ENCODE measurements around the gene SCARF2.
"Not testable (repeated sequence)": the region's sequence is repeated elsewhere in the genome, so short reads cannot be mapped to it uniquely, and the experiment has no call there.

Gene SCARF2, protein sequence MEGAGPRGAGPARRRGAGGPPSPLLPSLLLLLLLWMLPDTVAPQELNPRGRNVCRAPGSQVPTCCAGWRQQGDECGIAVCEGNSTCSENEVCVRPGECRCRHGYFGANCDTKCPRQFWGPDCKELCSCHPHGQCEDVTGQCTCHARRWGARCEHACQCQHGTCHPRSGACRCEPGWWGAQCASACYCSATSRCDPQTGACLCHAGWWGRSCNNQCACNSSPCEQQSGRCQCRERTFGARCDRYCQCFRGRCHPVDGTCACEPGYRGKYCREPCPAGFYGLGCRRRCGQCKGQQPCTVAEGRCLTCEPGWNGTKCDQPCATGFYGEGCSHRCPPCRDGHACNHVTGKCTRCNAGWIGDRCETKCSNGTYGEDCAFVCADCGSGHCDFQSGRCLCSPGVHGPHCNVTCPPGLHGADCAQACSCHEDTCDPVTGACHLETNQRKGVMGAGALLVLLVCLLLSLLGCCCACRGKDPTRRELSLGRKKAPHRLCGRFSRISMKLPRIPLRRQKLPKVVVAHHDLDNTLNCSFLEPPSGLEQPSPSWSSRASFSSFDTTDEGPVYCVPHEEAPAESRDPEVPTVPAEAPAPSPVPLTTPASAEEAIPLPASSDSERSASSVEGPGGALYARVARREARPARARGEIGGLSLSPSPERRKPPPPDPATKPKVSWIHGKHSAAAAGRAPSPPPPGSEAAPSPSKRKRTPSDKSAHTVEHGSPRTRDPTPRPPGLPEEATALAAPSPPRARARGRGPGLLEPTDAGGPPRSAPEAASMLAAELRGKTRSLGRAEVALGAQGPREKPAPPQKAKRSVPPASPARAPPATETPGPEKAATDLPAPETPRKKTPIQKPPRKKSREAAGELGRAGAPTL

DNA sequence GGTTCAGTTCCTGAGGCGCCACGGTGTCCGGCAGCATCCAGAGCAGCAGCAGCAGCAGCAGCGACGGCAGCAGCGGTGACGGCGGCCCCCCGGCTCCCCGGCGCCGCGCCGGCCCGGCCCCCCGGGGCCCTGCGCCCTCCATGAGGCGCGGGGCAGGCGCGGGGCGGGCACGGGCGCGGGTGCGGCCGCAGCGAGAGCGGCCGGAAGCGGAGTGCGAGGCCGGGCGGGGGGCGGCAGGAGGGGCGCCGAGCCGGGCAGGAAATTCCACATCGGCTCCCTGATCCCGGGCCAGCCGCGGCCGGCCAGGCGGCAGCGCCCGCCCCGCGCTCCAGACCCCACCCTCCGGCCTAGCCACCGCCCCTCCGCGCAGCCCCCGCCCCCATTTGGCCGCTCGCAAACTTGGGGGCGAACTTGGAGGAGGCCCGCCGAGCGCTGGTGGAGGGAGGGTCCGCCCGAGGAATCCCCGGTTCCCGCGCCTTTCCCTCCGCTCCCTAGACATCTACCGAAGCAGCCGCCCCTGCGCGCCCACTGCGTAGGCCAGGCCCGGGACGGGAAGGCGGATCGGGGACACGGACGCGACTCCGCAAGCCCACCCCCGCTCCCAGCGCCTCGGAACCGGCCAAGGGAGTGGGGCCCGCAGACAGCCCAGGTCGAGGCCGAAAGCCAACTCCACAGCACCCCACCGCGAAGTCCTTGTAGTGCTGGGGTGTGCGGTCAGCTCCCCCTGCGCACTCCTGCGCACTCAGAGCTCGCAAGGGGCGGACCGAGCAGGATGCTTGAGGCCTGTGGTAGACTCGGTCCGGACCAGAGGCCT is at the start of gene SCARF2:
Gene SCARF2 (minus strand): TSS at position 213 of the 814 bp plus-strand sequence. CDS start 71 bp downstream, at position 142.
- no peak for DNase-seq

DNA sequence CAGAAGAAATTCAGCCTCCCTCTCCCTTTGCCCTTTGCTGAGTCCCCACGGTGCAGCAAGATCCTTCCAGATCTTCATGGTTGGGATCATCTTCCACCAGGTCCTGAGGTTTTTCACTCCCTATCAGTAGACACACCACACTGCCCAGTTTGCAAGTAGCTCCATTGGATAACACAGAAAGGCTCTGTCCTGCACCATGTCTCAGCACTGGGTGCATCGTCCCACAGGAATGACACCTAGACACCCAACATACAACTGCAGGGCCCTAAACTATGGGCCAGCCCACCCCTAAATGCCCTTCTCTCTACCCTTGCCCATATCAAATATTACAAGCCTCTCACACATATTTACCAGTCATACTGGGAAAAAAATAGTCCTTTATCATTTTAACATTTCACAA is 48.6 kb upstream of the SCARF2 start:
- DNase-seq, result no peak

DNA sequence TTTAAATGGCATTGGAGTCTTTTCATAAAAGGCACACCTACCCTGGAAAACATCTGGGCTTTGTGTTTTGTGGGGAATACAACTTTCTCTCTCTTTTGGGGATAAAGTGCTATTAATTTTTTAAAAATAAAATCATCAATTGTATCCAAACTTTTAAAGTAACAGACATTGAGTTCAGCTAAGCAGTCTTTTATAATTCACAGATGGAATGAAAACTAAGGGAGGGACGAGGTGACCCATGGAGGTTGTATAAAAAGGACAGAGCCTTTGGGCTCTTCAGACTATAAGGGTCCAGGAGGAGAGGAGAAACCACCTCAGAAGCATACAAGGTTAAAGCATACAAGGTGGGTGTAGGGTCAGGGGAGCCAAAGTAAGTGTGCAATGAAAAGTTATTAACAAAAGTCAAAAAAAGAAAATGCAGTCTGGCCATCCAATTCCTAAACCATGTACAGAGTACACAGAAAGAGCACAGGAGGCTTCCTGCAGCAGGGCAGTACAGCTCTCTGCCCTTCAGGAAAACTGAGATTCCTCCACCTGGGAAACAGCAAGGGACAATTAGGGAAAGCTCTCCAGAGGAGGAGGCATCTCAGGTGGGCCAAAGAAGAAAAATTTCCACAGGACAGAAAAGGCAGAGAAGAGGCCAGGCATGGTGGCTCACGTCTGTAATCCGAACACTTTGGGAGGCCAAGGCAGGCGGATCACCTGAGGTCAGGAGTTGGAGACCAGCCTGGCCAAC is 47.5 kb upstream of the SCARF2 start:
- DNase-seq, result no peak

DNA sequence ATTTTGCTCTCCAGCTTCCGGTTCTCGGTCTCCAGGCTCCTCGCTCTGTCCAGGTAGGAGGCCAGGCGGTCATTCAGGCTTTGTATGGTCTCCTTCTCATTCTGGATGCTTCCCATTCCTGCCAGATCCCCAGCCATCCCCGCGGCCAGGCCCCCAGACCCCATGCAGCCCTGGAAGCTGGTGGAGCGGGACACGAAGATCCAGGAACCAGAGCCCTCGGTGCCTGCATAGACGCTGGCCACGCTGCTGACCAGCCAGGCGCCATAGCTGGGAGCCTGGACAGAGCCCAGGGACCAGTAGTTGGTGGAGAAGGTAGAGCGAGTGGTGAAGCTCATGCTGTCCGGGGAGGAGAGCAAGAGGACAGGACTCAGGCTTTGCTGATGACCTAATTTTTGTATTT is 46.1 kb upstream of the SCARF2 start:
- DNase-seq, result no peak

DNA sequence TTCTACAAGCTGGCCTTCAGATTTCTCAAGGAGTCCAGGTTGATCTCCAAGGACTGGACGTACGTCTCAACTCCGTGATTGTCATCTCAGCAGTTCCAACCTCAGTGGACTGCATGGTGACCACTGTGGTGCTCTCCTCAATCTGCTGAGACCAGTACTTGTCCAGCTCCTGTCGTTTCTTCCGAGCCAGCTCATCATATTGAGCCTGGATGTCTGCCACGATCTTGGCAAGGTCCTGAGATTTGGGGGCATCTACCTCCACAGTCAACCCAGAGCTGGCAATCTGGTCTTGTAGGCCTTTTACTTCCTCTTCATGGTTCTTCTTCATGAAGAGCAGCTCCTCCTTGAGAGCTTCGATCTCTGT is 45.5 kb upstream of the SCARF2 start:
- not testable (repeated sequence) for DNase-seq

DNA sequence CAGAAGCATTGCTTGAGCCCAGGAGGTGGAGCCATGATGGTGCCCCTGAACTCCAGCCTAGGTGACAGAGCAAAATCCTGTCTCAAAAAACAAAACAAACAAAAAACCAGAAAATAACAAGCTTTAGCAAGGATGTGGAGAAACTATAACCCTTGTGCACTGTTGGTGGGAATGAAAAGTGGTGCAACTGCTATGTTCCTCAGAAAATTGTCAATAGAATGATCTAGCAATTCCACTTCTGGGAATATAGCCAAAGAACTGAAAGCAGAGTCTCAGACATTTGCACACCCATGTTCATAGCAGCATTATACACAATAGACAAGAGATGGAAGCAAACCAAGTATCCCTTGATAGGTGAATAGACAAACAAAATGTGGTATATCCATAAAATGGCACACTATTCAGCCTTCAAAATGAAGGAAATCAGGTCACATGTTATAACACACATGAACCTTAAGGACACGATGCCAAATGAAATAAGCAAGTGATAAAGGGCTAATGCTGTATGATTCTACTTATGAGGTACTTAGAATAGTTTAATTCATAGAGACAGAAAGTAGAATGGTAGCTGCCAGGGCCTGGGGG is 42.1 kb upstream of the SCARF2 start:
- DNase-seq, result no peak

DNA sequence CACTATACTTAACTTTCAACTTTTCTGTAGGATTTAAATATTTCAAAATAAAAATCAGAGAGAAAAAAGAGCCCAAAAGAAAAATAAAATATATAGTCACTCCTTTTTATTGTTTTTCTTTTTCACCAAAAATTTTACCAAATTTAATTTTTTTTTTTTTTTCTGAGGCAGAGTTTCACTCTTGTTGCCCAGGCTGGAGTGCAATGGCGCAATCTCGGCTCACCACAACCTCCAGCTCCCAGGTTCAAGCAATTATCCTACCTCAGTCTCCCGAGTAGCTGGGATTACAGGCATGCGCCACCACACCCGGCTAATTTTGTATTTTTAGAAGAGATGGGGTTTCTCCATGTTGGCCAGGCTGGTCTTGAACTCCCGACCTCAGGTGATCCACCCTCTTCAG is 40.4 kb upstream of the SCARF2 start:
- not testable (repeated sequence) for DNase-seq

DNA sequence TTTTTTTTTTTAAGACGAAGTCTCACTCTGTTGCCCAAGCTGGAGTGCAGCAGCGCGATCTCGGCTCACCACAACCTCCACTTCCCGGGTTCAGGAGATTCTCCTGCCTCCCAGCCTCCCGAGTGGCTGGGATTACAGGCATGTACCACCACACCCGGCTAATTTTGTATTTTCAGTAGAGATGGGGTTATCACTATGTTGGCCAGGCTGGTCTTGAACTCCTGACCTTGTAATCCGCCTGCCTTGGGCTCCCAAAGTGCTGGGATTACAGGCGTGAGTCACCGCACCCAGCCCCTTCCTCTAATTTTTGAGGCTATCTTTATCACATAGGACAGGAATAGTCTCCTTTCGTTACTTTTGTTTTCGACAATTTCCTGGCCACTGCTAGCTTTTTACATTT is 37.9 kb upstream of the SCARF2 start:
- not testable (repeated sequence) for DNase-seq

DNA sequence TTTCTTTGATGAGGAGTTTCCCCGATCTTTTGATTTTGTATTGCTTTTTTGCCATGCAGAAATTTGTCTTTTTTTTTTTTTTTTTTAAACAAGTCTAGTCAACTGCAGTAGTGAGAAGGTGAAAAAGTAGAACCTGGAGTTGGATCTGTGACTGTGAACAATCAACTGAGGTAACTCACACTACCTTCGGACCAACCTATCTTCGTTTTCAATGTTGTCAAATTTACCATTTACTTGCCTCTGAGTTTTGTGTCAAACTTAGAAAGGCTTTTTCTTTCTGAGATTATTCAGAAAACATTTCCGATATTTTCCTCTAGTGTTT is 37.5 kb upstream of the SCARF2 start:
- no peak for DNase-seq

DNA sequence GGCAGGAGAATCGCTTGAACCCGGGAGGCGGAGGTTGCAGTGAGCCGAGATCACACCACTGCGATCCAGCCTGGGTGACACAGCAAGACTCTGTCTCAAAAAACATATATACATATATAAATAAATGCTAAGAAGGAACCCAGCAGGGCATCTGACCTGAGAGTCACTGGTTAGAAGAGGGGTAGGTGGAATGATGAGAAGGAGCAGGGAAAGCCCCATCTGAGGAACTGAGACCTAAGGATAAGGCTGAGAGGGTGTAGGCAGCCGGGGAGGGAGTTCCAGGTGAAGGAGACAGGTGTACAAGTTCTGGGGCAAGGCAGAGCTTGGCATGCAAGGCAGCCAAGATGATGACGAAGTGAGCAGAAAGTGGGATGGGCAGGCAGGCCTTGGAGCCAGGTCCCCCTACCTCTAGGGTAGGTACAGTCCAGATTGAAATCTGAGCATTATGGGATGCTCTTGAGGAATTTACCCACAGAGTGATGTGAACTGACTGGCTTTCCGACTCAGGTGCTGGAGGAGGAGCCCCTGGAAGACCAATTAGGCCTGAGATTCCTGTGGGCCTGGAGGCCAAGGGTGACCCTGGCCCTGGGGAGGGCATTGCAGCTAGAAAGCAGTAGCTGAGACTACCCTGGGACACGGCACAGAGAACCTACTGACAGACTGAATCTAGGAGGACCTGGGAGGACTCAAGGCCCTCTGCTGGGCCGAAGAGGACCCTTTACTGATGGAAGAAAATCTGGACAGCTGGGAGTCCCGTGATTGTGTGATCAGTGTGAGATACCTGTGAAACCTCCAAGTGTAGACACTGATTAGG is 35.2 kb upstream of the SCARF2 start:
- DNase-seq, result no peak

DNA sequence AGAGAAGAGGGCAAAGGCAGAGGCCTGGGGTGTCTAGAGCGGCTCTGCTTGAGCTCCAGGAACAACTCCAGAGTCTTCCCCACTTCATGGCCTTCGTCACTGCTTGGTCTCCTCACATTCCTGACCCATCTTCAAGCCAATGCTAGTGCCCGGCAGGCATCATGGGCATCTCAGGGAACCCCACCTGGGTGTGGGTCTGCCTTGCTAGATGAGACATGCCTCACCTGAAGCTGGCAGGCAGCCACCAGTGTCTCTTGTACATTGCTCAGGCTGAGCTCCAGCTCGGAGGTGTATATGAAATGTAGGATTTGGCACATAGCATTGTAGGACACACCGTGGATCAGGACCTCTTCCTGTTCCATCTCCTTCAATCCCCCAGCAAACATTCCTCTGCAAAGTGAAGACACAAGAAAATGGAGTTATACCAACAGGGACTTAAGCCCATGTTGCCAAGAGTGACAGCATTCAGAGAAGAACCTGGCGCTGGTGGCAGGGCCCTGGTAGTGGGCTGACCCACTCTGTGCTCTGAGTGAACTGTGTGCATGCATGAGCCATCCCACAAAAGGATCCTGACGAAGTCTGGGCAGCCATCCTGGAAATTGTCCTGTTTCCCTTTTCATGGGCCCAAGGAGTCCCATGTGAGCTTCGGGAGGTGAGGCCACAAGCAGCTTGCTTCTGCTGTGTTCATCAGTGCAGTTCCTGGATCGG is 33.7 kb upstream of the SCARF2 start:
- no peak for DNase-seq

DNA sequence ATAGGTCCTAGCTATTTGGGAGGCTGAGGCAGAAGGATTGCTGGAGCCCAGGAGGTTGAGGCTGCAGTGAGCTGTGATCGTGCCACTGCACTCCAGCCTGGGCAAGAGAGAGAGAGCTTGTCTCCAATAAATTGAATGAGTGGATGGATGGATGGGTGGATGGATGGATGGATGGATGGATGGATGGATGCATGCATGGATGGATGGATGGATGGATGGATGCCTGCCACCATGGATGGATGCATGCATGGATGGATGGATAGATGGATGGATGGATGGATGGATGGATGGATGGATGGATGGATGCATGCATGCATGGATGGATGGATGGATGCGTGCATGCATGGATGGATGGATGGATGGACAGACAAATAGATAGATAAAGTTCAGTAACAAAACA is 32.9 kb upstream of the SCARF2 start:
- DNase-seq, result not testable (repeated sequence)

DNA sequence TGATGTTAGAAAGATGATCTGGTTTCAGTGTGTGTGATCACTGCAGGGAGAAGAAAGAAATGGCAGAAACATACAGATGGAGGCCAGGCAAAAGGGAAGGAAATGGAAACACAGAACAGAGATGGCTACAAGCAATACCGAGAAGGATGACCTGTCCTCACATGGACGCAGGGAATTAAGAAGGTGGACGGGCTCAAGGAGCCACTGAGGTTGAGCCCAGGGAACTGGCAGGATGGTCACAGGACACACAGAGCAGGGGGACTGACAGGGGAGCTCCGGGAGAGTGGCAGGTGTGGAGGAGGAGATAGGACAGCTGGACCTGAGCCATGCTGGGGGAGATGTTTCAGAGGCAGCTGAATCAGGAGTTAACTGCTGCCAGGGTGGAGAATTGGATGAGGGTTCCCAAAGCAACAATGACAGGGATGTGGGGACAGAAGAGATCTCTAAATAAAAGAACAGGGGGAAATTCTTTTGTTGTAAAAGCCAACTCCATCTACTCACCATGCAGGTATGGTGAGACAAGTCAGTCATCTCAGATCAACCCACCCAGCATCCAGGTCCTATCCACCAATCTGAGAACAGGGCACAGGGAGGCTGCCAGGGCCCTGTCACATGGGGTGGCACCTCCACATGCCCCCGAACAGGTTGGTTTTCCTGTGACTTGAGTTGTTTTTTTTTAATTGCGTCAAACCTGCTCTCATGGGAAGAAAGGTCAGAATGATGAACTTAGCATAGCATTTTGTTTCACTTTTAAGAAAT is 31.7 kb upstream of the SCARF2 start:
- DNase-seq, result no peak

DNA sequence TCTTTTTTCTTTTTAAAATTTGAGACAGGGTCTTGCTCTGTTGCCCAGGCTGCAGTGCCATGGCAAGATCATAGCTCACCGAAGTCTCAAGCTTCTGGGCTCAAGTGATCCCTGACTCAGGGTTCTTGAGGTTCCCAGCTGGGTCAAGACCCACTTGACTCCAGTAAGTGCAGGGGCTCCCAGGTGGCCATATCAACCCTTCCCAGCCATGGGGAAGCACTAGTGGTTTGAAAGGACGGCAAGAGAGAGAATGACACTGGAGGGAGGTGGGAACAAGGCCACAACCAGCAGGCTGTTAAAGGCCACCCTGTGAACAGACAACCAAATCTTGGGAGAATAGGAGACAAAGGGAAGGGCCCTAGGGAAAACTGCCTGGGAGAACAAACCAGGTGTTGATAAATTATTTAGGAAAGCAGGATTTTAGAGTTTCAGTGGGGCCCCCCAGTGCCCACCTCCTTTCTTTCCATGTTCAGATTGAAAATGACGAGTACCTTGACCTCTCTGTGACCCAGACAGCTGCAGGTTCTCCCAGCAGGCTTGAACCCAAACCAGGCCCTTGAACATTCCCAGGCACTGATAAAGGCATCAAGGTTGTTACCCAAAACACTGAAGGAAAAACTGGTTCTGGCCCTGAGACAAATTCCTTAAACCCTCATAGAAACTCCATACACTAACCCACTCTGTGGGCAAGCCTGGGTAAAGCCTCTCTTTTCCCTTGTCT is 29.2 kb upstream of the SCARF2 start:
- DNase-seq, result no peak

DNA sequence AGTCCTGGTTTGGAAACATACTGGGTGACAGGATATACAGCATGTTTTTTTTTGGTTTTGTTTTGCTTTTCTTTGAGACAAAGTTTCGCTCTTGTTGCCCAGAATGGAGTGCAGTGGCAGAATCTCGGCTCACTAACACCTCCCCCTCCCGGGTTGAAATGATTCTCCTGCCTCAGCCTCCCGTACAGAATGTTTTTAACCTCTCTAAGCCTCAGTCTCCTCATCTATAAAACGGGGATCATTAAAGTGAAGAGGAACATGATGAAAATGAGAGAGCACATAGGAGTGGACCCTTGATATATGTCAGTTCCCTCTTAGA is 28.1 kb upstream of the SCARF2 start:
- DNase-seq, result no peak

DNA sequence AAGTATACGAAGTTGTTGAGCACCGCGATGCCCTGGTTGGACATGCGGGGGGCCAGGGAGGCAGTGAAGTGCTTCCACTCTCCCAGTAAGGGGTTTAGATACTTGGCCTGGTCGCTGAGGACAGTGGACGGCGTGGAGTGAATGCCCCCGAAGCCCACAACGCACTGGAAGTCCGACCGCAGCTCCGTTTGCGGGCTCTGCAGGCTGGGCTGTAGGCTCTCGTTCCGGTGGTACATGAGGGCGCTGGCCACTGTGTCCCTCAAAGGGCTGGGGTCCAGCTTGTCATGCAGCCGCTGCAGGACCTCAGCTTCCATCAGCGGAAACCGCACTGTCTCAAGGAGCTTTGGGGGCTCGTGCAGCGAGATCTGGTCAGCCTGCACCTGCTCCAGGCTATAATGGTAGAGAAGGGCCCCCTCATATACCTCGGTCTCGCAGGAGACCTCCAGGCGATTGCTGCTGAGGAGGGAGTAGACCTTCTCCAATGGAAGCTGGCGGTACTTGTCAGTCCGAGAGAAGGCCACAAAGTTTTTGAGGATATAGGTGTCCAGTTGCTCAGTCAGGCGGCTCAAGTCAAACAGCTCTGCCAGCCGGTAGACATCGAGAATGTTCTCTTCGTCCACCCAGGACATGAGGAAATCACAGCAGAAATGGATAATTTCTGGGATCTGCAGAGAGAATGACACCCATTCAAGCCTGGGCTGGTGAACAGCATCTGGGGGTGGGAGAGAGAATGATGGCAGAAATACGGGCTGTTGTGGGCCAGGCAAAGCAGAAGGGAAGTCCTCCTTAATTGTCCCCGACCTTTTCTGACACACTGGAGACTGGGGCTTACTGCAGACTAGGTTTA is 27.5 kb upstream of the SCARF2 start:
- no peak for DNase-seq

DNA sequence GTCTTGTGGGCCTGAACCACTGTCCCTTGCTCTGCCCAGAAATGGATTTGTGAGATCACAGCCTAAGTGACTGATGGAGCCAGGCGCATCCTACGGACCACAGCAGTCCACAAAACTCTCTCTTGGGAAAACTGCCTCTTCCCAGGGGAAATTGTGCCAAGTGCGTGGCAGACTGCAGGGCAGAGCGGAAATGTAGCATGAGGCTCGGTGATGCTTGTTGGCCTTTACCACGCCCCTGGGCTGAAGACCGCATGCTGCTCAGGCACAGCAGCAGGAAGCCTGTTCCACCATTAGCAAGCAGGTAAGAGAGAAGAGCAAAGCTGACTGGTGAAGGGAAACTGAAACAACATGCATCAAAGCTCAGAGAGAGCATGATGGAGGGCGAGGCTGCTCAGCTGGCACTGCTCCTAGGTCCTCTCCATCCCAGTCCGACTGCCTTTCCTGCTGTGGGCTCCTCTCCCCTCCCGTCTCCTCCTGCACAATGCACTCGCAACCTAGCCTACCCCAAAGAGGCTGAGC is 26.5 kb upstream of the SCARF2 start:
- DNase-seq, result no peak
